DMS53 (cell line): ENCODE measurements around the gene JPT2.

Source experiments
- DNase-seq: peaks from one replicate; lab custom pipeline; 2025; lab: John Stamatoyannopoulos, UW

Gene JPT2

GRCh38 chr16:1674751-1675664 is 3.1 kb upstream of the JPT2 start:
- DNase-seq: no peak

GRCh38 chr16:1676661-1677060 is 1.4 kb upstream of the JPT2 start:
- no peak for DNase-seq

GRCh38 chr16:1677339-1677738 is 740 bp upstream of the JPT2 start:
- no peak for DNase-seq

- peak; percentile 64 for DNase-seq
These were observed 520 bp downstream of the JPT2 start for GRCh38 chr16:1678500-1679098.

- DNase-seq: no peak
These were observed 2.3 kb downstream of the JPT2 start for GRCh38 chr16:1680361-1680760.

- no peak for DNase-seq
These were observed 3.0 kb downstream of the JPT2 start for GRCh38 chr16:1681032-1681431.

GRCh38 chr16:1687427-1688316 is 9.6 kb downstream of the JPT2 start:
- DNase-seq: no peak

- DNase-seq: no peak
These were observed 10.9 kb downstream of the JPT2 start for GRCh38 chr16:1688807-1689560.

- no peak for DNase-seq
These were observed 11.8 kb downstream of the JPT2 start for GRCh38 chr16:1689853-1690252.

- DNase-seq: no peak
These were observed 12.7 kb downstream of the JPT2 start for GRCh38 chr16:1690810-1691209.

GRCh38 chr16:1691276-1691675 is 13.2 kb downstream of the JPT2 start:
- no peak for DNase-seq

GRCh38 chr16:1691956-1692355 is 13.9 kb downstream of the JPT2 start:
- DNase-seq: no peak

- DNase-seq: no peak
These were observed 18.8 kb downstream of the JPT2 start for GRCh38 chr16:1696863-1697262.

- no peak for DNase-seq
These were observed 20.6 kb downstream of the JPT2 start for GRCh38 chr16:1698680-1699079.

GRCh38 chr16:1700246-1700645 is 22.2 kb downstream of the JPT2 start:
- no peak for DNase-seq

- DNase-seq: no peak
These were observed 23.3 kb downstream of the JPT2 start for GRCh38 chr16:1701216-1701878.

- peak; percentile 71 for DNase-seq
These were observed 27.2 kb downstream of the JPT2 start for GRCh38 chr16:1705324-1705687.

GRCh38 chr16:1705688-1706385 is 27.8 kb downstream of the JPT2 start, which contains the start of gene MAPK8IP3:
Gene MAPK8IP3 (plus strand): TSS chr16:1706195. CDS start chr16:1706340, 145 bp downstream.
- peak; percentile 92 for DNase-seq

- DNase-seq: peak; percentile 68
These were observed 28.5 kb downstream of the JPT2 start for GRCh38 chr16:1706386-1707192.
